Pons (tissue), 1 donor: ENCODE data around the gene IL2RG.

Source experiments
- DNase-seq: peaks from one replicate; pipeline ENCODE4 v3.0.0-alpha.2; 2016; ENCODE audit warnings: low spot score

The IL2RG gene

GRCh38 chrX:71107762-71108360, 3.5 kb downstream of the IL2RG start:
- DNase-seq = no peak

- no peak for DNase-seq
These were observed 4.1 kb downstream of the IL2RG start for GRCh38 chrX:71107245-71107644.

DNA sequence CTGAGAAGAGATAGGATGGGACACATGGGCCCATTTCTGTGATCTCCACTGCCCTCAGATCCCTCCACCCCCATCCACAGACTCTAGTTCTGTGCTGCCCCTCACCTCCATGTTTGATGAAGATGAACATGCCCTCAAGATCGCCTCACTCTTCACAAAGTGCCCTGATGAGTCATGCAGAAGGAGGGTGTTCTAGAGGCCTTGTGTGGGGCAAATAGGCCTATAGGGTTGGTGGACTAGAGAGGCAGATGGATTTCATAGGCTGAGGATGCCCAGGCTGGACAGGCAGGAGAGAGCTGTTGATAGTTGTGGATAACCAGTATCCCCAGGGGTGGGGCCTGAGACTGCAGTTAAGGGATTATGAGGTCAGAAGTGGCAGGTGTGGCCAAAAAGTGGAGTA, 5.0 kb downstream of the IL2RG start, which contains the start of gene CXorf65:
TSS of gene CXorf65 (minus strand) at position 314 of the 400 bp plus-strand sequence. CDS start at position 130, 184 bp downstream.
- DNase-seq = no peak

GRCh38 chrX:71105628-71106027, 5.7 kb downstream of the IL2RG start:
- DNase-seq = no peak

GRCh38 chrX:71103110-71103983, 8.0 kb downstream of the IL2RG start:
- no peak for DNase-seq

DNA sequence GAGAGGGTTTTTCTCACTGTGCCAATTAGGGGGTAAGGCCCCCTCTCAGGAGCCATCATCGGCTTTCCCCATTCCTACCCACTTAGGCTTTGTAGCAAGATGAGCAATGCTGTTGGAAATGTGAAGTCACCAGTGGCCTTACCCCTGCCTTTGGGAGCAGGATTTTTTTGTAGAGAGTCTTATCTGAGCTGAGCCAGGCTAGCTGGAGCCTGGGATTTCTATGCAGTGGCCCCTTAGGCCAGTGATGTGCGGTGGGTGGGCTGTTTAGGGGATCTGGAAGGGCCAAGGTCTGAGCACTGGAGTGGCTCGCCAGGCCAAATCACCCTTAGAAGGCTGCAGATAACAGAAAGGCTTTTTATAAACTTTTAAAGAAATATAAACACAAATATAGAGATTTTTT, 9.1 kb downstream of the IL2RG start:
- no peak for DNase-seq

- no peak for DNase-seq
These were observed 10.5 kb downstream of the IL2RG start for GRCh38 chrX:71100581-71101505.

- no peak for DNase-seq
These were observed 11.6 kb downstream of the IL2RG start for GRCh38 chrX:71099736-71100135.

GRCh38 chrX:71098951-71099506, 12.3 kb downstream of the IL2RG start:
- no peak for DNase-seq

DNA sequence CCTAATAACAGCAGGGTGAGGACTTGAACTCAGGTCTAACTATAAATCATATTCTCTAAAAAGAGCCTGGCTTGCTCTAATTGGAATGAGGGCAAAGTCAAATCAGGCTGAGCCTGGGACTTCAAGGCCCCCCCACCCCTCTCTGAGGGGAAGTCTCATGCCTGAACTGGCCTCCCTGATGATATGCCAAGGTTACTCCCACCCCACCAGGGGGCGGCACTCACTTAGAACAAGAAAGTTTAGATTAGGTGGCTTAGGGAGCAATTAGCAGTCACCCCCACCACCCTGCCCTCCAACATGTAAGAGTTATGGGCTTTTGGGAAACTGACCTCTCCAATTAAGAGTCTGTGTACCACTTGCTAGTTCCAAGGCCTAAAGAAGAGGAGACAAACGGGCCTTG, 13.1 kb downstream of the IL2RG start:
- DNase-seq = peak; percentile 72

GRCh38 chrX:71096760-71097032, 14.7 kb downstream of the IL2RG start:
- DNase-seq = no peak

DNA sequence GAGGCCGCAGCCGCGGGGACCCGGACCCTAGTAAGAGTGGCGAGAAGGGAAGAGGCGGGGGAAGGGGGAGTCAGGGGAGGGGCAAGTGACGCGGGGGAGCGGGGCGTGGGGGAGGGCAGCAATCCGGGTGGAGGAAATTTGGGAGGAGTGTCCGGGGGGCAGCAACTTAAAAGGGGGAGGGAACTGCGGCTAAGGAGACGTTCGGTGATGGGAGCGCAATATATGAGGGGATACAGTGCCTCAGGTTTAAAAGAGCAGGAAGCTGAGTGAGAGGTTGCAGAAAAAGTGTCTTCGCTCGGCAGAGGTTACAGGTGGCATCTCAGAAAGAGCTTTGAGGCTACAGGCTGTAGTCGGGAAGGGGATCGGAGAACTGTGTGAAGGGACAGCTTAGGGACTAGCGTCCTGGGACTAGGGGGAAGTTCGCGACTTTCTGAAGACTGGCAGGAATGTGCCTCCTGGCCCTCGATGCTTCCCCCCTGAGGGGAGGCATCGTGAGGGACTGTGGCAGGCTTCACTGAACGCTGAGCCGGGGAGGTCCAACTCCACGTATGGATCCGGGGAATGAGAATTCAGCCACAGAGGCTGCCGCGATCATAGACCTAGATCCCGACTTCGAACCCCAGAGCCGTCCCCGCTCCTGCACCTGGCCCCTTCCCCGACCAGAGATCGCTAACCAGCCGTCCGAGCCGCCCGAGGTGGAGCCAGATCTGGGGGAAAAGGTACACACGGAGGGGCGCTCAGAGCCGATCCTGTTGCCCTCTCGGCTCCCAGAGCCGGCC, 15.2 kb downstream of the IL2RG start:
- peak; percentile 34 for DNase-seq

GRCh38 chrX:71095555-71095980, 15.8 kb downstream of the IL2RG start, which contains the start of gene FOXO4:
Gene FOXO4 (plus strand): TSS chrX:71095851. CDS start chrX:71096529, 678 bp downstream.
- DNase-seq = peak; percentile 89

- DNase-seq = no peak
These were observed 16.3 kb downstream of the IL2RG start for GRCh38 chrX:71095033-71095432.

DNA sequence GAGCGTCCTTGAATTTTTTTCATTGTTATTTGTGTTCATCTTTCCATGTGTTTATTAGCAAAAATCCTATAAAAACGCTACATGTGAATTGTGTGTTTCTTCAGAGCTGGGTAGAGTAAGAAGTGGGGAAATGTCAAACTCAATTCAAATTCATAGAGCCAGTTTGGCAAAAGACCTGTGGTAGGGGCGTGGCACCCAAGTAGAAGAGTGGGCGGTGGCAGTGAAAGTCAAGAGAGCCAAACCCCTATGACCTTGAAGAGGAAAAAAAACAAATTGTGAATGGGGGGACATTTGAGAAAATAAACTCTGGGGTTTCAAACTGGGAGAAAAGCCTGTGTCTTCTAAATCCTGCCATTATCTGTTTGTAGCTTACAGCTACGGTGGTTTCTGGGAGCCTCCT, 20.1 kb downstream of the IL2RG start:
- no peak for DNase-seq

GRCh38 chrX:71085900-71086299, 25.5 kb downstream of the IL2RG start:
- DNase-seq = no peak

DNA sequence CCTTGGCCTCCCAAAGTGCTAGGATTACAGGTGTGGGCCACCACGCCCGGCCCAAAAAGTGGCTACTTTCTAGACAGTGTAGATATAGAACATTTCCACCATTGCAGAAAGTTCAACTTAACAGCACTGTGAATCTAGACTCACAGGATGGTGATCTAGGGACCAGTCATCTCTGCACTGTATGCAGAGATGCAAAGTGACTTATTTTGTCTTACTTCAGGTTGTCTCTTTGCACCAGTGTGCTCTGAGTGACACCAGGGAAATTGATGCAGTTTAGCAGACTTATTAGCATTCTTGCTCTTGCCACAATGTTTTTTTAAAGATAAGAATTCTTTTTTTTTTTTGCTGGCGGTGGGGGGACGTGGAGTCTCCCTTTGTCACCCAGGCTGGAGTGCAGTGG, 28.6 kb downstream of the IL2RG start:
- no peak for DNase-seq

- DNase-seq = no peak
These were observed 29.2 kb downstream of the IL2RG start for GRCh38 chrX:71082124-71082647.

- no peak for DNase-seq
These were observed 29.9 kb downstream of the IL2RG start for GRCh38 chrX:71081330-71082123.

DNA sequence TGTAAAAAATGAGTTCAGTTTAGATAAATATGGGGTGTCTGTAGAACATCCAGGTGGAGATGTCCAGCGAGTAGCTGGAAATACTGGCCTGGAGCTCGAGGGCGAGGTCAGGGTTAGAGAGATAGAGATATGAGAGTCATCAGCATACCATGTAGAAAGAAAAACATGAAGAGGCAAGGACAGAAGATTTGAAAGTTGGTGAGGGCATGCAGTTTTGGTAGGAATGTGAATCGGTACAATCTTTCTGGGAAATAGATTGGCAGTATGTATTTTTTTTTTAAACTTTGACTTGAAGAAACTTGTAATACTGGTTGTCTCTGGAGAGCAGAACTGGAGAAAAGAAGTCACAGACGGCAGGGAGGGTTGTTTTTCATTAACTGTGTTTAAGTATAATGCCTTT, 40.8 kb downstream of the IL2RG start:
- DNase-seq = no peak
